HG02642 (cell line): ENCODE measurements around the gene F3.

Experiments used
- ATAC-seq: cut with Tn5 transposase; IDR thresholded peaks from one replicate; pipeline ENCODE4 v1.9.1; 2021; ENCODE audit warnings: mild to moderate bottlenecking; ENCODE audit not compliant: unreplicated experiment, poor library complexity

Gene F3

DNA sequence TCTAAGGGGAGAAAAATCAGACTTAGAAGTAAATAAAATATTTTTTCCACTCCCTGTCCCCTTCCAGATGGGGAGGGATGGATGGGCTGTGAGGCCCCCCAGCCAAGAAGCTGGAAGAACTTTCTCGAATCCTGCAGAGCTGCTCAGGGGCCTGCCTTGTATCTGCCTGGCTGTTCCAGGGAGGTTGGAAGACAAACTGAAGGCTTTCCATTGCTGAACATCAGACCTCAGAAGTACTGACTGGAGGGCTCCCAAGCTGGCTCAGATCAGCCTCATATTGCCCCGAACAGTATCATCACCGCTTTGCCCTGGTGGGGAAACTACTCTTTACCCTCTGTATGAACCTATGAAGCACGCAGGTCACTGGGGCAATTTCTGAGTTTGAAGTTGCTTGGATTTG lies 12.4 kb upstream of the F3 start:
- no peak for ATAC-seq

DNA sequence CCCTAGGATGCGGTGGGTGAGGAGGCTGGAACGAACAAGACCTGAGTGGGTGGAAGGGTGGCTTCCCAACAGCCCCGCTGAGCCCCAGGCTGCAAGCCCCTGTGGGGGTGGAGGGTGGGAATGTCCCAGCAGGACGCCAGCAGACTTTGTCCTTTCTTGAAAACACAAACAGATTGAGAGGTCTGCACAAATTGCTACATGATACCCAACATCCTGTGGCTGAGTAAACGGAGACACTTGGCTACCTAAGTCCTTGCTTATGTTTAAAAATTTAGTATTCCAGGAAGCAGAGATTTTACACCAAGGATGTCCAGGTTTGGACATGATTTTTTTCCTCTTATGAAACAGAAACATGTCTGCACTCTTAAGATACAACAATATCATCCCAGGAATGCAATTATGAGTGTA lies 11.8 kb upstream of the F3 start:
- ATAC-seq, result no peak

DNA sequence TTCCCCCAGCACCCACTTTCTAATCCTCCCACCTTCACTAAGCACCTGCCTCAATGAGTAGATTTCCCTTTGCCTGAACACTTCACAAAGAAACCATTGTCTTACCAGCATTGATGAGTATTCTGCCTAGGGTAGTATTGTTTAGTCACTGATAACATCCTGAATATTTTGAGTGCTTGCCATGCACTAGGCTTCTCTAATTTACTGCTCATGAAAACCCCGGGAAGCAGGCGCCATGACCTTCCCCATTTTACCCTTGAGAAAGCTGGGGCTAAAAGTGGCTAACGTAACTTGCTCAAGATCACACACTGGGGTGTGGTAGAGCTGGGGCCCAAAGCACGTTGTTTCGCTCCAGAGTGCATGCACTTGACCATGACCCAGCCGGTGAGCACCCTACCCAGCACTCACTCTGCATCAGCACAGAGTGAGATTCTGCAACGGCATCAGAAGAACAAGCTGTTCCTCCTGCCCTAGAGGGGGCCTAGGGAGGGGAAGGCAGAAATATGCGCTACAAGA lies 10.6 kb upstream of the F3 start:
- no peak for ATAC-seq

DNA sequence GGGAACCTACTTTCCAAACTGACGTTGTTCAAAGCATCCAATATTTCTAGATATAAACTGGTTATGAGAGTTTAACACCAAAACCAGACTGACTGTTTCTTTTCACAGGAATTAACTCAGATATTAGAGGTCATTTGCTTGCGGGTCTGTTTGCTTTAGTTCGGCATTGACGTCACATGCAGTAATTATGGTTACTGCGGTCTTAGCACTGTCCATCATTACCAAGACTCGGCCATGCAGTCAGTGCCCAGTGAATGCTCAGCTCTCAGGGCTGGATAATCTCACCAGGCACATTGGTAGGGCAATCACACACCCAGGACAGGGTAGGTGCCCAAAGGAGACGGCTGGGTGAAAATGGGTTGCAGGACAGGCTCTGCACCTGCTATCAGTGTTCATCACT lies 9.9 kb upstream of the F3 start:
- ATAC-seq, result no peak

DNA sequence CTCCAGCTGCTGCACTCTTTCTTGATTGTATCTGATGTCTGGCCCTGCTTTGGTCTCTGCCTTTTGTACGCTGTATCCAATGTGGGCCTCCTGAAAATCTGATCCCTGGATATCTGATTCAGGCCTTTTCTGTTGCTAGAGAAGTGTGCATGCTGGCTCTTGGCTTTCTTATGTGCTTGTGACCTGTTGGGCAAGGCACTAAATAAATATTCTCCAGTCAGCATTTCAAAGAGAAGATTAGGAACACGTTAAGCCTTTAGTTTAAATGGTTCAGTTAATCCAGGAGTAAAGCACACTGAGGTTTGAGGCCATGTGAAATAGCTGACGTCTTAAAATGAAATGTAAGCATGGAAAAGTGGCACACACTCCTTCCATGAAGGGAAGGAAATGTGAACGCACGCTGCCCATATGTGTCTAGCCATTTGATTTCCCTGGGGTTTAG lies 9.3 kb upstream of the F3 start:
- ATAC-seq, result no peak

DNA sequence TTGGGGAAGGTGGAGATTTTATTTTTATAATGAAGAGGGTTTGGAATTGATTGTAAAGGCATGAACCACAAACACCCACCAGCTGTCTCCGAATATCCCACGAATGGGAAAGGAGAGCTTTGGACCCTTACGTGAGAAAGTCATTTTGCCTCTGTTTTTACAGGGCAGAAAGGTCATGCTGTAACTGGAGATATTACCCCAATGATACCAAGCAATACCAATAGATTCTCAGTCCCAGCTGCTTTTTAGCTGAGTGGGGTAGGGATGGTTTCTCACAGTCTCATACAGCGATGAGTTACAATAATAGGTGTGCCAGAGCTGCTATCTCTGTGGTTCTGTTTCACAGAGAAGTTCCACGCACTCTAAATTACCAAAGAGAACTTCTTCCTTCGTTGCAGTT lies 8.8 kb upstream of the F3 start:
- ATAC-seq, result no peak

DNA sequence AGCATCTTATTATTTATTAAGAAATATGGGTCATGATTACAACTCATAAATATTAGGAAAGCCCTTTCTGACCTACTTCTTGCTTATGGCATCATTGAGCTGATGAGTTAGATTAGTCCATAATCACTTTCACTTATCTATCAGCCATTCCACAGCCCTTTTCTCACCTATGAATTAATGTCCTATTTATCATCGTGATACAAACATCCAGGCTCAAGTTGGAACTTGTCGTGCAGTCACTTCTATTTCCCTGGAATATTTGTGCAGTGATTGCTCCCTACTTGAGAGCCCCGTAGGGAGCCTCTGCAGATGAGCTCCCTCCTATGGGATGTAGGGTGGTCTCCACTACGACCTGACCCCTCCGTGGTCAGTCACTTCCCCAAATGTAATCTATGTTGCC lies 8.1 kb upstream of the F3 start:
- no peak for ATAC-seq

DNA sequence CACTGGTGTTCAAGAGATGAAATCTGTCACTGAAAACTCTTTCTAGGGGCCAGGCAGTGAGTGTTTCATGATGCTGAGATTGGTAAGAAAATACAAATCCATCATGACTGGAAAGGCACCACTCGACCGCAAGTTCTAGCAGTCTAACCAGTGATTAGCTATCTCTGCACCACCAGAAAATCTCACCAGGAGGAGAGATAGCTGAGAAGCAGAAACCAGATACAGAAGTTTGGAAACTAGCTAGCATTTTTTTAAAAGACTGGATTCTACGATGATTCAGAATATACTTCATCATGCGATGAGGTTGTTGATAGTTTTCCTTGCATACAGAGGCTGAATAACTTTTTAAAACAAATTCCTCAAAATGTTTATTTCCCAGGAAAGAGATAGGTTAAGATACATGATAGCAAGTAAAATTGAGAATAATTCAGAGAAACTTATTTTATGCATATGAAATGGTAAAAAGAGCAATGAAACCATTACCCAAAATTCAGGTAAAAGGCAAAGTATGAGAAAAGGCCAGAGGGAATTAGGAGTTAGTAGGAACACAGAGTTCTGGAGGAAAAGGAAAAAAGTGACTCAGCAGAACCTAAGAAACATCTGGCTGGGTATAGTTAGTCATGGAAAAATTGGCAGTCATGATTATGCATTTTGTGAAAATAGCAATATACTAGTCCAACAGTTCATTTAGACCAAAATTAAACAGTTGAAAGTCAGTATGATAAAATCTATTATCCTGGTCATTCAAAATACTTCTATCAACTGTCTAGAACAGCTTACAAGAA lies 3.3 kb upstream of the F3 start:
- no peak for ATAC-seq

DNA sequence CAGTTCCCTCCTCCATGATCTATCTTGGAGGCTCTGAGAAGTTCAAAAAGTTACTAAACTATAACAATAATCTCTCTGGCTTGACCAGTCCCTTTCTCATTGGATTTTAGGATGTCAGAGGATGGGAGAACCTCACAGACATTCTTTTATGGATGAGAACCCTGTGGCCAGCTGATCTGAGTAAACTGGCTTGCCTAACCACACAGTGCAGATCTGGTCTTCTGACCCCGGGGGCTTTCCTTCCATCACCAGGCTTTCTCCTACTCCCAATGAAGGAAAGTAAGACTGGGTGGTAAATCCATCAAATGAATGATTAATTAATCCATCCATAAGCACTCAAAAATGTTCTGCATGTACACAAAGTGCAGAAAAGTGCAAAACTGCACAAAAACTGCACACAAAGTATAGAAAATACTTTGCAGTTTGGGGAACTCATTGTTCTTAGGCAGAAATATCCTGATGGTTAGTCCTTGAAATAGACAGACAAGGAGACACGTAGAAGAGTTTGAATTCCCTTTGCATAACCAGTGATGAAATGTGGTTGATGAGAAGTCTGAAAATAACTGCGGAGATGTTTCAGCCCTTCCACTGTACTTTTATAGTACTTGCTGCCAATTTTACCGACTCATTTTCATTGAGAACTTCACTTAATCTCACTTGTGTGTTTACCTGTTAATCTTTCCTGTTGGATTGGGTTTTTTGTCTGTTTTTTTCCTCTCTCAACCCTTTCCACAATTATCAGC lies 2.5 kb upstream of the F3 start:
- no peak for ATAC-seq

DNA sequence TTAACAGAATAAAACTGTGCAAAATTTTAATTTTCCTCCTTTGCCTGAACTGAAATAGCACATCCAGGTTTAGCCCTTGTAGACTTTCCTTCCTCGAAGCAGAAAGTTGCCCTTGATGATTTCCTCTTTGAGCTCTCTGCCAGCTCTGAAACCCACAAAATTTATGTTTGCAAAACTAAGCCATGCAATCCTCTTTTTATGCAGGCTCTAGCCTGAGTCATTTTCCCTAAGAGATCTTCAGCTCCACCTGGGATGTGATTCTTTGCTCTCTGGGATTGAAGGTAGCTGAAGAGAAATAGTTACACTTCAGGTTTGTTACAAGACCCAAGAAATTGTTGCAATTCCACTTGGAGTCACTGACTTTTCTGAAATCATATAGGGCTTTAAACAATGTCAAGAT lies 1.4 kb upstream of the F3 start:
- no peak for ATAC-seq

DNA sequence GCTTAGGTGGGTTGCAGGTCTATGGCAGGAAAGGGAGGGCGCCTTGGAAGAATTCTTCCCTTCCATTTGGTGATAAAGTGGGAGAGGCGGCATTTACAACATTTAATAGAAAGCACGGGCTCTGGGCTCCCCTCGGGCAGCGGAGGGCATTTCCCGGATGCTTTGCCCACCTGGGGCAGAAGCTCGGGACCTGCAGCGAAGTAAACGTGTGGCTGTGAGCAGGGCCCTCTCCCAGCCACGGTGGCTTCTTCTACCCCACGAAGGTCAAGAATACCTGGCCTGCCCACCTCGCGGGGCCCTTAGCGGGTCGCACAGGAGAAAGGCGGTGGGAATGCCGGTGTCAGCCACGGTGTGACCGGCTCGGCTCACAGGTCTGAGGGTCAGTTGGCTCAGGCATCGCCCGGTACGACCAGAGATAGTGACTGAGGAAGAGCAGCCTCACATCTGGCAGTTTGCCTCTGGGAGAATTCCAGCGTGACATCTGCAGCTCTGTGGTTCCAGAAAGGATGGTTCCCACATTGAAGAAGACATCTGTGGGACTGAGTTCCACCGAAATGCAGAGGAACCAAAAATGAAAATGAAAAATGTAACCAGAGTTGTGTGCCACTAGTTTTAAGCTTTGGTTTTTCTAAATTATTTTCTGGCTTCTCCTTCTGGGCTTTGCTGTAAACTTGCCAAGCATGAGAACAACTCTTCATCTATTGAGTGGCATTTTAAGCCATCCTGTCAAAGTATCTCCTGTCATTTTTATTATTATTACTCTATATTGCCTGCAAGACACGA lies 720 bp upstream of the F3 start:
- ATAC-seq, result peak; percentile 36

DNA sequence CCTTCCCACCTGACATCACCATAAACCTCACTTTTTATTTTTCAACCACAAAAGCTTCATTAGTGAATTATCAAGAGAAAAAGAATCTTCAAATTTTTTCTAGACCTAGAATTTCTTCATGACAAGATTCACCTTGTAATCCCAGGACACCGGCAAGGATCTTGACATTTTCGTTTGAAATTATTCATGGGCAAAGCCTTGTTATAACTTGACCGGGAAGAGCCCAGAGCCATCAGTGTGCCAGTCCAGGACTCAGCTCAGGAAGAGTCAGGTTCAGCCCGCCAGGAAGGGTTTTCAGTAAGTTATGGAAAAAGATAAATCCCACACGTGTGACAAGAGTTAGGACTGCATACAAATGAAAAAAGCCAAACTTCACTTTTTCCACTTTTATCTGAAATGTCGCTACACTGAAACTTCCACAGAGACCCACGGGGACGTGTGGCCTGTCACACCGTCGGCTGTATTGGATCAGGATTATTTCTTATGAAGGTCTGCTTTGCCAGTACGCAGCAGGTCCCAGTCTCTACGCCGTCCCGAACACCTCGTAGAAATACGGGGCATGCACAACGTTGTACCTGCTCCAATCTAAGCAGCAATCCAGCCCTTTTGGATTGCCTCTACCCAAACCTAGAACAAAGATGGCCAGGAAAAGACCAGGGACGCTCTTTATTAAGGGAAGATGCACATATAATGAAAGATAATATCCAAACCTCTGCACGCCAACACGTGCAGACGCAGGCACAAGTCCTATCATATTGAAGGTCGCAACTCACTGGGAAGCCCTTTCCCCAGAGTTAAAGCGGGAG lies 916 bp downstream of the F3 start:
- ATAC-seq, result no peak

DNA sequence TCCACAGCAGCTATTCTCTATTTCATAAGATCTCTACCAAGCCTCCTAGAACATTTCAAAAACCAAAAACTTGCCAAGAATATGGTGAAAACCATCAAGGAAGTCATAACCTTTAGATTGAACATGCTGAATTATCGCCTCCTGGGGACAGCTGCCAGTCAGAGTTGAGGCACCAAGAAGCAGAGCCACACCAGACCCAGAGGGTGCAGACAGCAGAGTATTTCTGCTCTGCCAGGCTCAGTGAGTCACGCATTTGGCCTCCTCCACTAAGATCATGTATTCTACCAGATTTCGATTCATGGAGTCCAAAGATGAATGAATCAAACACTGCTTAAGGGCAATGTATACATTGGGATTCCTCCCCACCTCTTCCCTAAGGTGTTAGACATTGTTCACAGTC lies 2.1 kb downstream of the F3 start:
- ATAC-seq, result no peak

DNA sequence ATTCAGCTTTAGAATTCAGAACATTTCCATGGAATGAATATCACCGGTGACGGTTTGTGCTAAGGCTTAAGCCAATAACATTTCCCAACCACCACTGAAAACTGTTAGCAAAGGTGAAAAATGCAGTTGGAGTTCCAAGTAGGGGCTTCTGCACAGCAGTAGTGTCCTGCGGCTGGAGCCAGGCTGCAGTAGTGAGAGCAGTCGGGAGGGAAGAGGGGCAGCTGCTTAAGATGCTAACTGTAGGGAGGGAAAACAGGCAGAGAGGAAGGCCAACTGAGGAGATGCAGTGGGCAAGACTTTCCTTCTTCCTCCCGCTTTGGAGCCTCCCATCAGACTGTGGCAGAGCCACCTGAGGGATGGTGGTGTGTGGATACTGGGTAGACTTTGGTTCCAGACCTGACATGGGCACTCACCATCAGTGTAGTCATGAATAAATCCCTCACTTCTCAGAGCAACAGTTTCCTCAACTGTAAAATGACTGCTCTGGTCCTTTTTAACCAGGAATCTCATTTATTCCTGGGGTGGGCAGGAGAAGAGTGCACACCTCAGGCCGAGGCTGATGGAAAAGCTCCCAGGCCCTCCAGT lies 3.2 kb downstream of the F3 start:
- no peak for ATAC-seq

DNA sequence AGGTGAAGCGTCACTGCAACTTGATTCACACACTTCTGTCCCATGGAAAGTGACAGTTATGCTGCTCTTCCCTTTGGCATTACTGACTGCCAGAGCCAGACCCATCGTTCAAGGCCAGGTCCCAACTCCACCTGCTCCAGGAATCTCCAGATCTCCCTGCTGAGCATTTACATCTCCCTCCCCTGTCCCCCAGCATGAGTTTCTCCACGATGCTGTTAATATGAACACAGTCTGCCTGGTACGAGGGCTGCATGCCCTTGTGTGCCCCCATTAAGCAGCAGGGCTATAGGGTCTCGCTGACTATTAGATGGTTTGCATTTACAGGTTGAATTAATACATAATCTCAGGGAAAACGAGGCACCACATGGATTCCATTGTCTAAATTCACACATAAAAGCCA lies 4.3 kb downstream of the F3 start:
- no peak for ATAC-seq

DNA sequence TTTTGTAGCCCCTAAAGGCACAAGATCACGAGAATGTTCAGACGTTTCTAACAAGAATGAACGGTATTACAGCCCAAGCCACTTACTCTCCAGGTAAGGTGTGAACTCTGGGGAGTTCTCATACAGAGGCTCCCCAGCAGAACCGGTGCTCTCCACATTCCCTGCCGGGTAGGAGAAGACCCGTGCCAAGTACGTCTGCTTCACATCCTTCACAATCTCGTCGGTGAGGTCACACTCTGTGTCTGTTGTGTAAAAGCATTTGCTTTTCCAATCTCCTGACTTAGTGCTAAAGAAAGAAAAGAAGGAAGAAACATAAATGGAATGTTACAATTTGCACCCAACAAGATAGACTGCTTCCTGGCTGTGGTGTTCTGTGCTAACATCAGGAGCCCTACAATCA lies 5.7 kb downstream of the F3 start:
- ATAC-seq, result no peak

DNA sequence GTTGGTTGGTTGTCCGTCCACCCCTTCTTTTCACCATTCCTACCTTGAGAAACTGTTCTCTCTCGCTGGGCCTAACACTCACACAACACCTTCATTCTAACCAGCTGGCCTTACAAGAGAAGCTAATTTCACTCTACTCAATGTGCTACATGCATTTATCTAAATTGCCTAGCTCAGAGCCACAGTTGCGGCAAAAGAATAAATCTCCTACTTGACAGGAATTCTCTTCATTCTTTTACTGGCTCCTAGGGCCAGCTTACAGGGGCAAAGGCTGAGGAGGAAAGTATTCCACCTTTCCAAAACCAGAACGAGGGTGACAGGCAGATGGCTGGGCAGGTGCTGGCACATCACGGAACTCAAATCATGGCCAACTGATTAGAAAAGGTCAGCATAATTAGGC lies 6.5 kb downstream of the F3 start:
- no peak for ATAC-seq

DNA sequence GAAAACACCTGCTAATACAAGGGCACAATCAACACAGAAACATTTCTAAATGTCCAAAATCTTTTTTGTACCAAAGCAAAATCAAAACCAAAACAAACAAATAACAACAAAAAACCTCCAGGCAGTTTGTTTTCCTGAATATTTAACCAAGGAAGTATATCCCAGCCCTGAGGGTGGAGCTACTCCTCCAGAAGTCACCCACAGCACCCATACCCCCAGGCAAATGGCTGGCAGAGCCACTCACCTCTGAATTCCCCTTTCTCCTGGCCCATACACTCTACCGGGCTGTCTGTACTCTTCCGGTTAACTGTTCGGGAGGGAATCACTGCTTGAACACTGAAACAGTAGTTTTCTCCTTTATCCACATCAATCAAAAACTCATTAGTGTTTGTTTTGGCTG lies 9.5 kb downstream of the F3 start:
- ATAC-seq, result no peak

DNA sequence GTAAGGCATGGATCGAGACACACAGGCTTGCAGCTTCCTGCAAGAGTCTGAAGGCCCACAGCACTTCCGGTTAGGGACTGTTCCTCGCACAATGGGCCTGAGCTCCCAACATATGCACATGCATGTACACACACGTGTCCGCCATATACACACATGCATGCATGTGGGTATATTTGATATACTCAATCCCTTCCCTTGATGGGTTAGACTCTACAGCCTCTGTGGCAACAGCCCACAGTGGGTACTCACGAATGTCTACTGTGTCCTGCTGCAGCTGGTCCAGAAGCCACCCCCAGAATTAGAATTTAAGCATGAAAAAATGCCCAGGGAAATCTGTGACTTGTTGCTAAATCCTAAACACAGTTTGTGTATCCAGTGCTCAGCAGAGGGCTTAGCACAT lies 9.9 kb downstream of the F3 start:
- ATAC-seq, result no peak

DNA sequence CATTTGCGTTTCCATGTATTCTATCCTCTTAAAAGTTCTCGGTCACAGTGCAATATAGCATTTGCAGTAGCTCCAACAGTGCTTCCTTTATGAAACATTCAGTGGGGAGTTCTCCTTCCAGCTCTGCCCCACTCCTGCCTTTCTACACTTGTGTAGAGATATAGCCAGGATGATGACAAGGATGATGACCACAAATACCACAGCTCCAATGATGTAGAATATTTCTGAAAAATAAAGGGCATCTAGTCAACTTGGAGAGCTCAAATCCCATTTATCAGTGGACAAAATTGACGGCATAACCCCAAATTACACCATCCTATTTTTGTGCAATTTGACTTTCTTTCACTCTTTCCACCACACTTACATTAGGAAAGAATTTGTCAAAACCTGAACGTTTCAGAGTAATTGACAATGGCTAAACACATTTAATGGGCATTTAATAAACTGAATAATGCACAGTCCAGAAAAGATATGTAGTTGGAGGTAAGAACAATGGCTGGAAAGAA lies 11.1 kb downstream of the F3 start:
- no peak for ATAC-seq
